Rectal smooth muscle tissue (tissue), 1 donor: ENCODE results near the gene TMEM114.
"Not testable (repeated sequence)": the region's sequence is repeated elsewhere in the genome, so short reads cannot be mapped to it uniquely, and the experiment has no call there.

Experiments
- H3K27ac ChIP-seq: one replicate; pipeline ENCODE4 v1.7.0; 2013; ENCODE audit warnings: low read depth, low read length, inconsistent platforms
- H3K27me3 ChIP-seq: one replicate; pipeline ENCODE4 v1.7.0; 2013; ENCODE audit warnings: low read length; ENCODE audit not compliant: control insufficient read depth, insufficient read depth
- H3K36me3 ChIP-seq: one replicate; pipeline ENCODE4 v1.7.0; 2013; ENCODE audit warnings: low read length; ENCODE audit not compliant: control insufficient read depth, insufficient read depth
- H3K4me1 ChIP-seq: one replicate; pipeline ENCODE4 v1.7.0; 2013; ENCODE audit warnings: low read length; ENCODE audit not compliant: control insufficient read depth, insufficient read depth
- H3K4me3 ChIP-seq: one replicate; pipeline ENCODE4 v1.7.0; 2013; ENCODE audit warnings: low read length
- H3K9ac ChIP-seq: one replicate; pipeline ENCODE4 v1.7.0; 2013; ENCODE audit warnings: low read length

Gene TMEM114

GRCh38 chr16:8567355-8568230 lies 22.7 kb downstream of the TMEM114 start:
- H3K9ac ChIP-seq, result no peak overlapping the region
- H3K27ac ChIP-seq, result no peak overlapping the region
- H3K27me3 ChIP-seq, result no peaks in the 10 kb centered on the region
- H3K4me1 ChIP-seq, result no peaks in the 10 kb centered on the region
- H3K4me3 ChIP-seq, result peak overlapping the region; percentile 6
- H3K36me3 ChIP-seq, result no peaks in the 10 kb centered on the region

- Histone ChIP-seq H3K27ac (no peak overlapping the region), H3K9ac (no peak overlapping the region), H3K27me3 (no peaks in the 10 kb centered on the region), H3K4me3 (no peak overlapping the region), H3K4me1 (no peaks in the 10 kb centered on the region), H3K36me3 (no peaks in the 10 kb centered on the region)
Observed at GRCh38 chr16:8565498-8565897, 24.8 kb downstream of the TMEM114 start.

DNA sequence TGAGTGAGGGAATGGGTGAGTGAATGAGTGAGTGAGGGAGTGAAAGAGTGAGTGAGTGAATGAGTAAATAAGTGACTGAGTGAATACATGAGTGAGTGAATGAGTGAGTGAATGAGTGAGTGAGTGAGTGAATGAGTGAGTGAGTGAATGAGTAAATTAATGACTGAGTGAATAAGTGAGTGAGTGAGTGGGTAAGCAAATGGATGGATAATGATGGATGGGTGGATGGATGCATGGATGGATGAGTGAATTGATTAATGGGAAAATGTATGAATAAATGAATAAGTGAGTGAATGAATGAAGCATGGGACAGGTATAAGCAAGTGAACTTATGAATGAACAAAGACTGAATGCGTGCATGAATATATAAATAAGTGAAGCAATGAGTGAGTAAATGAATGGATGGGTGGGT lies 25.4 kb downstream of the TMEM114 start:
- Histone ChIP-seq H3K4me1 (no peaks in the 10 kb centered on the region), H3K9ac (no peak overlapping the region), H3K27me3 (no peaks in the 10 kb centered on the region), H3K27ac (no peak overlapping the region), H3K36me3 (no peaks in the 10 kb centered on the region), H3K4me3 (no peak overlapping the region)

DNA sequence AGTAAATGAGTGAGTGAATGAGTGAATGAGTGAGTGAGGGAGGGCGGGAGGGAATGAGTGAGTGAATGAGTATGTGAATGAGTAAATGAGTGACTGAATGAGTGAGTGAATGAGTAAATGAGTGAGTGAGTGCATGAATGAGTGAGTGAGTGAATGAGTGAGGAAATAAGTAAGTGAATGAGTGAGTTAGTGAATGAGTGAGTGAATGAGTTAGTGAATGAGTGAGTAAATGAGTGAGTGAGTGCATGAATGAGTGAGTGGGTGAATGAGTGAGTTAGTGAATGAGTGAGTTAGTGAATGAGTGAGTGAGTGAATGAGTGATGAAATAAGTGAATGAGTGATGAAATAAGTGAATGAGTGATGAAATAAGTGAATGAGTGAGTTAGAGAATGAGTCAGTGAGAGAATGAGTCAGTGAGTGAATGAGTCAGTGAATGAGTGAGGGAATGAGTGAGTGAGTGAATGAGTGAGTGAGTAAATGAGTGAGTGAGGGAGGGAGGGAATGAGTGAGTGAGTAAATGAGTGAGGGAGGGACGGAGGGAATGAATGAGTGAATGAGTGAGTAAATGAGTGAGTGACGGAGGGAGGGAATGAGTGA lies 26.3 kb downstream of the TMEM114 start:
- H3K36me3 ChIP-seq, H3K27ac ChIP-seq, H3K9ac ChIP-seq, H3K27me3 ChIP-seq, H3K4me1 ChIP-seq, H3K4me3 ChIP-seq: not testable (repeated sequence)

DNA sequence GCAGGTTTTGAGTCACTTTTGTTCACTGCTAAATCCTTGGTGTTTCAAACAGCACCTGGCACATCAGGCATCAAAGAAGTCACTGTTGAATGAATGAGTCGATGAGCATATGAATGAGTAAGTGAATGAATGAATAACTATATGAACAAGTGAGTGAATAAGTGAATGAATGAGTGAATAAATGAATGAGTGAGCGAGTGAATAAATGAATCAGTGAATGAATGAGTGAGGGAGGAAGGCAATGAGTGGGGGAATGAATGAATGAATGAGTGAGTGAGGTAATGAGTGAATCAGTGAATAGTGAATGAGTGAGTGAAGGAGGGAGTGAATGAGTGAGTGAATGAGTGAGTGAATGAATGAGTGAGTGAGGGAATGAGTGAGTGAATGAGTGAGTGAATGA lies 28.8 kb downstream of the TMEM114 start:
- H3K4me3 ChIP-seq, result no peak overlapping the region
- no peaks in the 10 kb centered on the region for H3K27me3 ChIP-seq
- H3K4me1 ChIP-seq, result no peaks in the 10 kb centered on the region
- H3K36me3 ChIP-seq, result no peaks in the 10 kb centered on the region
- no peak overlapping the region for H3K9ac ChIP-seq
- no peak overlapping the region for H3K27ac ChIP-seq

GRCh38 chr16:8555400-8555799 lies 34.9 kb downstream of the TMEM114 start:
- no peaks in the 10 kb centered on the region for H3K4me1 ChIP-seq
- H3K9ac ChIP-seq, result no peak overlapping the region
- no peaks in the 10 kb centered on the region for H3K36me3 ChIP-seq
- no peak overlapping the region for H3K4me3 ChIP-seq
- H3K27me3 ChIP-seq, result no peaks in the 10 kb centered on the region
- H3K27ac ChIP-seq, result no peak overlapping the region

- Histone ChIP-seq H3K4me3 (no peak overlapping the region), H3K27ac (no peak overlapping the region), H3K4me1 (no peaks in the 10 kb centered on the region), H3K36me3 (no peaks in the 10 kb centered on the region), H3K9ac (no peak overlapping the region), H3K27me3 (no peaks in the 10 kb centered on the region)
Observed at GRCh38 chr16:8554881-8555280, 35.4 kb downstream of the TMEM114 start.

DNA sequence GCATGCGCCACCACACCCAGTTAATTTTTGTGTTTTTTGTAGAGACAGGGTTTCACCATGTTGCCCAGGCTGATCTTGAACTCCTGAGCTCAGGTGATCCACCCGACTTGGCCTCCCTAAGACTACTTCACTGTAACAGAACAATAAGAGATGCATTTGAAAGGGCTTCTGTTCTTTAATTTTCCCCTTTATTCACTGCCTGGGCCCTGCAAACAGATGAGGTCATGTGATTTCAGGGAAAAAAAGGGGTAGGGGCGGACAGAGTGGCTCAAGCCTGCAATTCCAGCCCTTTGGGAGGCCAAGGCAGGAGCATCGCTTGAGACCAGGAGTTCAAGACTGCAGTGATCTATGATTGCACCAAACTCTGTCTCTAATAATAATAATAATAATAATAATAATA lies 36.3 kb downstream of the TMEM114 start:
- H3K27ac ChIP-seq, result no peak overlapping the region
- no peaks in the 10 kb centered on the region for H3K36me3 ChIP-seq
- H3K9ac ChIP-seq, result no peak overlapping the region
- H3K4me3 ChIP-seq, result no peak overlapping the region
- H3K4me1 ChIP-seq, result no peaks in the 10 kb centered on the region
- no peaks in the 10 kb centered on the region for H3K27me3 ChIP-seq

GRCh38 chr16:8552487-8553221 lies 37.7 kb downstream of the TMEM114 start:
- Histone ChIP-seq H3K27ac (no peak overlapping the region), H3K9ac (no peak overlapping the region), H3K36me3 (no peaks in the 10 kb centered on the region), H3K4me3 (no peak overlapping the region), H3K27me3 (no peaks in the 10 kb centered on the region), H3K4me1 (no peaks in the 10 kb centered on the region)

DNA sequence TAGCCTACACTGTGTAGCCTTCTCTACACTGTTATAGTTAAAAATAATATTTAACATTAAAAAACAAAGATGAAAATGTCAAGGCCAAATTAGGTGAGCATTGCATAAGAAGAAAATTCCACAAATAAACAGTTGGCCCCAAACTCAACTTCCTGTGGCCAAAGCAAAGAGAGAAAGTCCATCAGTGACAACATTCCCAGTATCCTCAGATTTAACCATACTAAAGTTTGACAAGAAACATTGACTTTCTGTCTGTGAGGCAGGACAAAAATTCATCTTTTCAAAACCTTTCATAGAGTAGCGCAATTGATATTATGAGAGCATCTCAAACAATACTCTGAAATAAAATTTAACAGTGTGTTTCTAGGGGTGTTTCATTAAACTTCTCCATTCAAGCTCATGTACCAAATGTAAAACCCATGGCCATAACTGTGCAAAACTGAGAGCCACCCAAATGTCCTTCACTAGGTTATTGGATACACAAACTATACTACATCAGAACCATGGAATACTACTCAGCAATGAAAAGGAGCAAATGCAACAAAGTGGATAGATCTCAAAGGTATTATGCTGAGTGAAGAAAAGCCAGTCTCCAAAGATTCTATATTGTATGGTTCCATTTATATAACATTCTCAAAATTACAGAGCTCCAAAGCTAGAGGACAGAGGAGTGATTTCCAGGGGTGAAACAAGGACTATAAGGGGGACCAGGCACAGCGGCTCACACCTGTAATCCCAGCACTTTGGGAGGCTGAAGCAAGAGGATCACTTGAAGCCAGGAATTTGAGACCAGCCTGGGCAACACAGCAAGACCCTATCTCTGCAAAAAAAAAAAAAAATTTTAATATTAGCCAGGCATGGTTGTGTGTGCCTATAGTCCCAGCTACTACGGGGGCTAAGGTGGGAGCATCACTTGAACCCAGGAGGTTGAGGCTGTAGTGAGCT lies 38.7 kb downstream of the TMEM114 start:
- Histone ChIP-seq H3K4me1 (no peaks in the 10 kb centered on the region), H3K27me3 (no peaks in the 10 kb centered on the region), H3K27ac (no peak overlapping the region), H3K4me3 (no peak overlapping the region), H3K9ac (no peak overlapping the region), H3K36me3 (no peaks in the 10 kb centered on the region)

DNA sequence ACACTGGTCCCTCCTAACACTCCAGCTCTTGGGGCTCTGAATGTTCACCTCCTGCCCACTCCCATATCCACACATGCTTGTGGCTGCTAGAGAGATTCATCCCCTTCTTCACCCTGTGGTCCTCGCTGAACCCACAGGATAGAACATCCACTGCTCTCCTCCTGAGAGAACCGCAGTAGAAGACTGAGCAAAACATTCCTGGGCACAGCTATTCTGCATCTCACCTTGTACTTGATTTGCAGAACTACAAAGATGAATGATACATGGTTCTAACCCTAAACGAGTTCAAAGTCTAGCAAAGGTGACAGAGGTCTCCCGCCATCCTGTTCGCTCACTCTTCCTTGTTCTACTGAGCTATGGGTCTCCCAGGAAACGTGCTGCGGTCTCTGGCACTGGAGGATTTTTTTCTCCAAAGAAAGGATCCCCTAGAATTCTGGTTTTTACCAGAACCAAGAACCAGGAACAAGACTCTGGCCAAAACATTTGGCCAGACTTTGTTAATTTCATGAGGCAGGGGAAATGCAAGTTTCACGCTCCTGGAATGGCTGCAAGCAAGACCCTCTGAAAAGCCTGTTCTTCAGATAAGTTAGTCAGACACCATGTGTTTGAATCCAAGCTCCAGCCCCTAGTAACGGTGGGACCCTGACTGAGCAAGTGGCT lies 39.5 kb downstream of the TMEM114 start:
- Histone ChIP-seq H3K9ac (no peak overlapping the region), H3K36me3 (no peaks in the 10 kb centered on the region), H3K4me1 (no peaks in the 10 kb centered on the region), H3K27me3 (no peaks in the 10 kb centered on the region), H3K4me3 (no peak overlapping the region), H3K27ac (no peak overlapping the region)
